GM19397 (cell line): ENCODE measurements around the gene NDST1.

Source experiments
- ATAC-seq: cut with Tn5 transposase; IDR thresholded peaks from one replicate; pipeline ENCODE4 v1.9.1; 2021; ENCODE audit warnings: mild to moderate bottlenecking, moderate library complexity; ENCODE audit not compliant: unreplicated experiment

NDST1 gene

DNA sequence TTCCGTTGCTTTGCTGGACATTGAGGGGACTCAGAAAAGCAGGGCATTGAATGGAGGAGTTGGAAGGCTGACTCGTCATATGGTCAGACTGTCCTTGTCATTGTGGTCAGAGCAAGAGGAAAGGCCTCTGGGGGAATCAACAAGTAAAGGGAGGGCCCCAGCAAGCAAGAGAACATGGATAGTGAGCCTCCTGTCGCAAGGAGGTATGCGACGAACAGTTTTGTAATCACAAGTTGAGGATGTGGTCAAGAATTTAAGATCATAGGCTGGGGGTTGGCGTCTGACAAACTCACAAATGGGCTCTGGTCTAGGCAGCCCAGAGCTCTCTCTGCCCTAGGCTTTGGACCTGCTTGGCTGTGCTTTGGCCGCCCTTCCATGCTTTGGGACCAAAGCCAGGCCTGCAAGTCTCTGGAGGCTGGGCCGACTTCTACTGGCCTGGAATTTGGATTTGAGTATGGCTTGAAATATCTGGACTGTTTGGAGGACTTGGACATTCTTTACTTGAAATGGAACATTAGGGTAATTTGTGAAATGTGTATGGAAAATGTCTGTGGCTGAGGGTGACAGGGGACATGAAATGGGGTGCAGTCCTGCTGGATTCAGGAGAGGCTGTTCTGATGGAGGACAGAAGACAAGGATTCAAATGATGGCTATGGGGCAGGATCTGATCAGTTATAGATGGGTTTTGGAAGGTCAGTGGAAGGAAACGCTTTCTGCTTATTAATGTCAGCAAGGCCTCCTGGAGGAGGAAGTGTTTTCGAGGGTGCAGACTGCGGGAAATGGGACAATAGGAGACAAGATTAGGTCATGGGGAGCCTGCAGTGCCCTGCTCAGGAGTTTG, 19.2 kb upstream of the NDST1 start:
- ATAC-seq = no peak

DNA sequence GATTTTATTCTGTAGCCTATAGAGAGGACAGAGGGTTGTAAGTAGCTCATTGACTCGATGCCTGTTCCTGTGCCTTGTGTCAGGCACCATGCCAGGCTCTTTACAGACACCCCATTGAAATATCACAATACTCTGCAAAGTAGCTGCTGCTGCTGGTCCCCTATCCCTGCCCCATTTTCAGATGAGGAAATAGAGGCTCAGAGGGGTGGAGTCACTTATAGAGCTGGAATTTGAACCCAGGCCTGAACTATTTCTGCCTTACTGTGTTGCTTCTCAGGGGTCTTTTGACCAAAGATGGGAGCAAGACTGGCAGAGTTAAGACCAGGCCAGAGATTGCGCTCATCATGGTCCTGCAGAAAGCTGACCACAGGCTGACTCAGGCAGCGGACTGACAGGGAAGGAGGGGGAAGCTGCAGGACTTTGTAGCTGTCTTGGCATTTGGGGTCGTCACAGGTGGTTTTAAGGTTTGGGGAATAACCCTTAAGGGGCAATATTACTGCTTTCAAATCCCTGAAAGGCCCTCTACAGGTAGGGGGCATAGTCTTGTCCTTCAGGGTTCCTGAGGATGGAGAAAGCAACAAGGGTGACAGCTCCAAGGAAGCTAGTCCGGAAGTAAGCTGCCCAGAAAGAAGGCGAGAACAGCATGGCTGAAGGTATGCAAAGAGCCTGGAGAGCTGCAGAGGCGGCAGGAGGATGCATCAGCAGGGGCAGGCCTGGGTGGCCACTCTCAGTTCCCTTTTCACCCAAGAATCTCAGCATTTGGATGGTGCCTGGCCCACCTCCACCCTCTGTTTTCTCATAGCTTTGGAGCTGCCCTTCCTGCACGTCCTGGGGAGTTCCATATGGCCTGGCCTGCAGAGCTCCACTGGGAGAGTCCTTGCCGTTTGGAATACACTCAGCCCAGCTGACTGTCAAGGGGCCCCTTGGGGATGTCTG, 18.3 kb upstream of the NDST1 start:
- peak; percentile 74 for ATAC-seq

DNA sequence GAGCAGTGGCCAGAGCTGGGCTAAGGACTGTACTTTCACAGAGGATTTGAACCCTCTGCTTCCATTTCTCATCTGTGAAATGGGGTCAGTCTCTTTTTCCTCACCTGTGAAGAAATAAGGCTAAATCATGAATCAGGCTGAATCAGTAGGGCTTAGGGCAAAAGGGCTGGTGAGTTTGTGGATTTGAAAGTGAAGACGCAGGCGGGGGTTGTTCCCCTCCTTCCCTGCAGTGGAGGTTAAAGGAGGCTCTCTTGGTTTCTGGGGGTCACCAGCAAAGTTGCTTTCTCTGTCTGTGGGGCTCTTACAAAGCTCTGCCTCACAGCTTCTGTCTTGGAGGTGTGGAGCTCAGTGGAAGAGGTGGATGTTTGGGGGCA, 17.6 kb upstream of the NDST1 start:
- ATAC-seq = no peak

DNA sequence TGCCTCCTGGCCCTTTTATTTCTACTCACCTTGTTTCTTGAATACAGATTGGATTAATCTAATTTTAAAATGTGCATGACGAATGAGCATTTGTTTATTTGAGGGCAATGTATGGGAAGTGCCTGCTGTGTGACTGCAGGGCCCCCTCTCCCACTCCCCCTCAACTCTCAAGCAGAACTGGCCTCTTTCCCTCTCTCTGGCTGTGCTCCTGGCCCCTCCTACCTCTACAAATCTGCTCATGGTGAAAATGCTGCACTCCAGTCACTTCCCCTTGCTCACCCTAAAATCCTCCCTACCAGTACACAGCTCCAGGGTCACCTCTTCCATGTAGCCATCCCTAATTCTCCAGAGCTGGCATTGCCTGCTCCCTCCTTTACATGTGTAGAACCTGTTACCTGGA, 17.2 kb upstream of the NDST1 start:
- ATAC-seq = no peak

DNA sequence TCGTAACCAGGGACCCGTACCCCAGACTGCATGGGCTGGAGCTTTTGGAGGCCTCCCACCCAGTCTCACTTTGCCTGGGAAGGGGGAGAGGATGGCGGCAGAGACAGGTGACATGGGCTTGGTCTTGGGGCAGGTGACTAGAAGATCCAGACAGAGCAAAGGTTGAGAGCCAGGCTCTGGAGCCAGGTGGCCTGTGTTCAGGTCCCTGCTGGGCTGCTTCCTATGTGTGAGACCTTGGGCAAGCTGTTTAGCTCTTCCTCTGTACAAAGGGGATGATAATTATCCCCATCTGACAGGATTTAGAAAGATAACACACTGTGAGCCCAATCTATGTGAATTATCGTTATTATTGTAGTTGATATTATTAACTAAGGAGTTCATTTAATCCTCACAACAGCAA, 16.1 kb upstream of the NDST1 start:
- no peak for ATAC-seq

DNA sequence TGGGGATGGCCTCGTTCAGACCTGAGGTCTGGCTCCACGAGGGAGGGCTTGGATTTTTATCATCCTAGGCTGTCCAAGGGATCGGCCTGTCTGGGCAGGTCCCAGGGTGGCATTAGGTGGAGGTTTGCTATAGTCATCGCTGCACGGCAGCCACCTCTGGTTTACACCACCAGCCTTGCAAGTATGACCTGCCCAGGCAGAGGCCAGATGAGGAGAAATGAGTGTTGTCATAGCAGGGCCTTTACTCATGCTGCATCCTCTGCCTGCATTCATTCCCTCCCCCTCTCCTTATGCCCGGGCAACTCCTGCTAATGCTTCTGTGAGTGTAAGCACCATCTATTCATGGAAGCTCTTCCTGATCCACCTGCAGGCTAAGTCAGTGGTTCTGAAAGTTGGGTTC, 15.3 kb upstream of the NDST1 start:
- no peak for ATAC-seq

DNA sequence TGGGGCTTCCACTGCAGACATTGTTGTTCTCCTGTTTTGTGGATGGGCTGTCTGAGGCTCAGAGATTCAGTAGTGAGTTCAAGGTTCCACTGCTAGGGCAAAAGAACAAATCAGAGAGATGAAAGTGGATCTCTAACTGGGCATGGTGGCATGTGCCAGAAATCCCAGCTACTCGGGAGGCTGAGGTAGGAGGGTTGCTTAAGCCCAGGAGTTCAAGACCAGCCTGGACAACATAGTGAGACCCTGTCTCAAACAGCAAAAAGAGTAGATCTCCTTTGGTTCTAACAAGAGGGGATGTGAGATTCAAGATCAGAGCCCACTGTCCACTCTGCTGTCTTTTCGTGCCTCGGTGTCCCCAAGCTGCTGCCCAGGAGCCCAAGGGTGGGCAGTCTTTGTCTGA, 11.8 kb upstream of the NDST1 start:
- ATAC-seq = no peak

DNA sequence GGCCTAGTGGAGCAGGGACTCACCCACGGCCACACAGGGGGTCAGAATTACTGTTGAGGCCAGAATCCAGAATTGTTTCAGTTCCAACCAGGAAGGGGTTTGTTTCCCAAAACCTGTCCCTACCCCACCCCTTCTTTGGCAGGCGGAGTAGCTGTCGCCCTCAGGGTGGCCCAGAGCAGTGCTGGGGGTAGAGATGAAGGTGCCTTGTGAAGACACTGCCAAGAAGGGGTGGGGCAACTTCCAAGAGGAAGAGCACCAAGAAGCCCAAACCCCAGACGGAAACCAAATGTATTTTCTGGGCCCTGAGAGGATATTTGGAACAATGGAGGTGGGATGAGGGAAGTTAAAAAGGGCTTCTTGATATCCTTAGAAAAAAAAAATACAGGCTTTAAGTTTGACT, 11.4 kb upstream of the NDST1 start:
- ATAC-seq = no peak

DNA sequence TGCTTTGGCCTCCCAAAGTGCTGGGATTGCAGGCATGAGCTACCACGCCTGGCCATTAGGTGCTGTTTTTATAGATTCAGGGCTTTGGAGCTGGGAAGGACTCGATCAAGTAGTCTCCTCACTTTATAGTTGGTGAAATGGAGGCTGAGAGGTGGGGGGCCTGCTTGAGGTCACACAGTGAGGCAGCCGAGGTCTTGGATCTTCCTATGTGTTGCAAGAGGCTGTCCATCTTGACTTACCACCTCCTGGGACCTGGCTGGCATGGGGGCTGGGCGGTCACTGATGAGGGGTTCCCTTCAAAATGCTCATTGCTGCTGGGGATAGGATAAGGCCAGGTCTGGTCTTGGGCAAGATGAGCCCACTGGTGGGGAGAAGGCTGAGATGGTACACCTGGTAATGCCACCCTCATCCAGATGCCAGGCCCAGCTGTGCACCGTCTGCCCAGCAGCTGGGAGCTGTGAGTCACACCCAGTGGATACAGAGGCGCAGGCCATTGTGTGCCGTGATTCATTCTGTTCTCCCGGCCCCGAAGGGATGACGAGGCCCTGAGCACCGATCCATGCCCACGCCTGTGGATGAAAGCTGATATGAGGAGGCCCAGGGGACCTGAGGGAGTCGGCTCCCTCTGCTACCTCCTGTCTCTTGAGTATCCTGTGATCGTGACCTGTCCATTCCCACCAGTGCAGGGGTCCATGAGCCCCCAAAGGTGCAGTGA, 10.5 kb upstream of the NDST1 start:
- no peak for ATAC-seq

DNA sequence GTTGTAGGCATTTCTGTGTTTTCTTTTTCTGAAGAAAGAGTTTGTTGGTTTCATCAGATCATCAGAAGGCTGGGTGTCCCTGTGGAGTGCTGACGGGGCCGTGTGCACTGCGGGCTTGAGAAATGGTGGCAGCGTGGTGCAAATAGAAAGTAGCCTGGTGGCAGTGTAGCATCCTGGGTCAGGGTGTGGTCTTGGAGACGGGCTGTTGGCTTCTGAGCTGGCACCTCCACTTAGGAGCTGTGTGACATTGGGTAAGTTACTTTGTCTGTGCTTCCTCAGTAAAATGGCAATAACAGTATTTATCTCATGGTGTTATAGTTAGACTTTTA, 10.0 kb upstream of the NDST1 start:
- ATAC-seq = no peak

DNA sequence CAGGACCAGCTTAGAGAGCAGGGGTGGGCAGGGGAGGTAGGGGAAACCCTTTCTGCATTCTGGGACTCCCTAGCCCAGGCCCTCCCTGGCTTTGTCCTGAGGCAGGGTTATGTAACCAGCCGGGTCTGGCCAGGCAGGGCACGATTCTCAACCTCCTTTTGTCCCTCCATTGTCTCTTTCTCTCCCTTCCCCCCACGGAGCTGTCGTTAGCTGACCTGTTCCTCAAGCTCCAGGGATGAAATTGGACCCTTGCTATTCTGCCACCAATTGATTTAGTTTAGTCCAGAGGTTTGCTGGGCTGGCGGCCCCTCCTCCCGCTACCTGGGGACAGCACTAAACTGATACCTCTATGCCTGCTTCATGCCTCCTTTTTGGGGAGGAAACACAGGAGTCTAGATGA, 9.4 kb upstream of the NDST1 start:
- no peak for ATAC-seq

DNA sequence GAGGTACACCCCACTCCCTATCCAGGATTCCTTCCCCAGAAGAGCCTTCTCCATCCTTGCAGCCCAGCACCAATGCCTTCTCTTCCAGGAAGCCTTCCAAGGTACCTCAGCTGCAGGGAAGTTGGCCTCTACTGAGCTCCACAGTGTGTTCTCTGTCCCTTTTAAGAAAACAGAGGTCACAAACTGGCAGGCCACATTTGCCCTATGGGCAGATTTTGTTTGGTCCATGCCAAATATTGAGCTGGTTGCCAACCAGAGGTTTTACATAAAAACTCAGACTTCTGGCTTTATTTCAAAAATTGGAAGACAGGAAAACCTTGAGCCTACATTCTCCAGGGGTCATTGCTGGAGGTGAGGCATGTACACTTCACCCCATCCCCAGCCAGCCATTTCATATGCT, 9.0 kb upstream of the NDST1 start:
- ATAC-seq = no peak

DNA sequence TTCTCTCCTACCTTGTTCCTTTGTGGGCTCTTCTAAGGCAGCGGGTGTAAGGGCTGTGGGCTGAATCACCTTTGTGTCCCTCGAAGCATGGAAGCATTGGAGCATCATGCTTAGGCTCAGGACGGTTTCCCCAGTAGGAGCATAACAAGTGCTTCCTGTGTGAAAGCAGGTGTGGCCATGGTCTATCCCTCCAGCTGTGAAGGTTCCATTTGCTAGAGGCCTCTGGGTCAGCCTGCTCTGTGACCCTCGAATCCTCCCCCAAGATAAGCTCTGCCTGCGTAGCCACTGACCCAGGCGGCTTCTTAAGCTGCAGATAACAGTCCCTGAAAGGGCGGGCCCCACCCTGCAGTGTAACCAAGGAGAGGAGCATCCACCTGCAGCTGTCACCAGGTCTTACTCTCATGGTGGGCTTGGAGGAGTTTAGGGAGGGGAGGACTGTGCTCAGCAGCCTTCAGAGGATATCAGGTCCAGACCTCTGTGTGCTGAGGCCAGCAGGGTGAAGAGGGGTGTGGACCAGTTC, 8.4 kb upstream of the NDST1 start:
- peak; percentile 50 for ATAC-seq

DNA sequence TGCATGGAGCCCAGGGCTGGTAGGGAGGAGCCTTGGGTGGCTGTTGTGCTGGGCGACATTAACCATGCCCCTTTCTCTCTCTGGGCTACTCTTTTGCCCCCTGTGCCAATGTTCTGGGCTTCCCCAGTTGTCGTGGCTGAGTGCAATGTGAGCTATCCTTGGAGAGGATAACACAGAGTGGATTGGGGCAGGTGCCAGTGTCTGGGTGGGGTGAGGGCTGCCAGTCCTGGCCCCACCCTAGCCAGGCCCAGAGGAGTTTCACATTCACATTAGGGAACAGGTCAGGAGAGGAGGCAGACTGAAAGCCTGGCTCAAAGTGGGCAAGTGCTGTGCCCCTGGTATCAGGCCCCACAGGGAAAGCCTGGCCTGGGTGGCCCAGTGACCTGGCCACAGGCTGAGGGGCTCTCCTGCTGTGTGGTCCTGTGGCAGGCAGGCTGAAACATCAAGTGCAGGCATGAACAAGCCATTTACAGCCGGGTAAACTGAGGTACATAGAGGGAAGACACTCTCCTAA, 7.5 kb upstream of the NDST1 start:
- ATAC-seq = no peak

DNA sequence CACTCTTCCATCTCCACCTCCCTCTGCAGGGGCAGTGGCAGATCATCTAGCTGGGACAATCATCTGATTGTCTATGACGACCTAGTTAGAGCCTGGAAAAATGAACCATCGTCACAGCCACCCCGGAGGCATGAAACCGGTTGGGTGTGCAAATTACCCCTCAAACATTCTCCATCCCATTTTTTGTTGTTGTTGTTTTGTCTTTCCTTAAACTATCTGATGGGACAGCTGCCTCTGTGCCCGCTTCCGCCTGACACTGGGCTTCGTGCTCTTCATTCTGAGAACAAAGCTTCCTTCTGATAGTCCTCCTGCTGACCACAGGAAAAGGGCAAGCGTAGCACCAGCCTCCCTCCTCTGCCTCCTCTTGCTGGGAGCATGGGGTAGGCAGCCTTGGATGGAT, 7.0 kb upstream of the NDST1 start:
- no peak for ATAC-seq

DNA sequence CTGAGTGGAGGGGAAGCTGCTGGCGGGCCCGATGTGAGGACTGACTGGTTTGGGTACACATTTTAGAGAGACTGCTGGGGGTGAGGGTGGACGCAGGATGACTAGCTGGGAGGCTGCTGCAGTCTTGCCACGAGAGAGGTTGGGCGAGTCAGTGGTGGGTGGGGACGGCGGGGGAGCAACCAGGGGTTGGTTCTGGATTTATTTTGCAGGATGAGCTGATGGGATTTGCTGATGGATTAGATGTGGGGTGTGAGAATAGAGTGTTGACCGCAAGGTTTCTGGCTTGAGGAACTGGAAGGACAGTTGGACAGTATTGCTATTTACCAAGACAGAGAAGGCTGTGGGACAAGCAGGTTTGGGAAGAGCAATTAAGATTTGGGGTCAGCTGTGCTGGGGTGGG, 5.8 kb upstream of the NDST1 start:
- no peak for ATAC-seq

DNA sequence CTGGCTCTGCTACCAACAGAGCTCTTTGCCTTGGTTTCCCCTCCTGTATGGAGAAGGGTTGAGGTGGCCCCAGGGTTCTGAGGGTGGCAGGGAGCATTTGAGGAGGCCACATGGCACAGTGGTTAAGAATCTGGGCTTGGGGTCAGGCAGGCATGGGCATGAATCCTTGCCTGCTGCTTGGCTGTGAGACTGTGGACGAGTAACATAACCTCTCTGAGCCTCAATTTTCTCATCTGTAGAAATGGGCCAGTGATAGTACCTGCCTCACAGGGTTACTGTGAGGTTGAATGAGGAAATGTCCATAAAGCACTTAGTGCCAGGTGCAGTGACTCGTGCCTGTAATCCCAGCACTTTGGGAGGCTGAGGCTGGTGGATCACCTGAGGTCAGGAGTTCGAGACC, 5.1 kb upstream of the NDST1 start:
- ATAC-seq = no peak

DNA sequence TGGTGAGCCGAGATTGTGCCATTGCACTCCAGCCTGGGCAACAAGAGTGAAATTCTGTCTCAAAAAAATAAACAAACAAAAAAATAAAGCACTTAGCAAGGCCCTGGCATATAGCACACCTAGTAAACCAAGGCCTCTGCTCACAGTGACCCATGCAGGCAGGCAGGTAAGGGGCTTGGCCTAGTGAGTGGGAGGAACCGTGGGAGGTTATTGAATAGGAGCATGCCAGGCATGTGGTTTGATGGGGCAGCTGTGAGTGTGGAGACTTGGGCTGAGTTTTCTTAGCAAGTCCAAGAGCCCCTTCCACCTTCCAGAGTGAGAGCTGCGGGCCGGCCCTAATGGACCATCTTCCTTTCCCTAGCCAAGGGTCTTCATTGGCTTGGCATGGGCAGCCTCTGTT, 4.5 kb upstream of the NDST1 start:
- ATAC-seq = no peak

DNA sequence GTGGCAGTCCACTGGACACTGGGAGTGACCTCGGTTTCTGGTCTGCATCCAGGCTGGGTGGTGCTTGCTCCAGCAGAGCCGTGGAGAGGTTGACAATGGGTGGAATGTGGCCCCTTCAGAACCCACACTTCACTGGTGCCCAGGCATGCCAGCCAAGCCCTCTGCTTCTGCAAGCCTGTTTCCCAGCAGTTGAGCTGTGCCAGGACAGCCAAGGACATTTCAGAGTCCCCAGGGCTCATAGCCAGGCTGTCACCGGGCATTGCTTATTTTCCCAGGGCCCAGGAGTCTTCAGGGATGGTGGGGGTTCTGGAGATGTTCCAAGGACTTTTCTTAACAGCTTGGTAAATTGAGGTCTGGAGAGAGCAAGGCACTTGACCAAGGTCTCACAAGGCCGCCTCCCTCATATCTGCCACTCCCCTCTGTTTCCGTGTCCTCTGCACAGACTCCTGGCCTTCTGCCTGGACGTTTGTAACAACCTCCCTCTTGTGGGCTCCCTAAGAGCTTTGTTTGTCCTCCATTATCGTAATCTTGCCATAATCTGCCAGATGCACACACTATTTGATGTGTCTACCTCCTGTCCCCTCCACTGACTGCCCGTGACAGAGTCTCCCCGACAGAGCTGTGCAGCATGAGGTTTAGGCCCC, 3.8 kb upstream of the NDST1 start:
- ATAC-seq = no peak

DNA sequence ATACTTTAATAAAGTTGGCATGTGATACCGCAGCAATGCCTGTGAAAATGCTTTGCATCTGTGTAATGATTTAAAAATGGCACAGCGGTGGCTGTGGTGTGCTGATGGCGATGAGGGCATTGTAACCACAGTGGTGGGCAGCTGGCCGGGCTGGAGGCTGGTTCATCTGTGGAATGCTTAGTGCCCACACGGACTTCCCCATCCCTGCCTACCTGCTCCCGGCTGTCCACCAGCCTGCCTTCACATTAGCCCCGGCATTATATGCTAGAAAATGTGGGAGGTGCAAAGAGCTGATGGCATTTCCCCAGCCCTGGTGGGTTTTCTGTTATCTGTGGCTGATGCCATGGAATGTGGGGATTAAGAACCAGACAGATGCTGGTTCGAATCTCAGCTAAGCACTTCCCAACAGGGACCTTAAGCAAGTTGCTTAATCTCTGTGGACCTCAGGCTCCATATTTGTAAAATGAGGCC, 2.9 kb upstream of the NDST1 start:
- no peak for ATAC-seq

DNA sequence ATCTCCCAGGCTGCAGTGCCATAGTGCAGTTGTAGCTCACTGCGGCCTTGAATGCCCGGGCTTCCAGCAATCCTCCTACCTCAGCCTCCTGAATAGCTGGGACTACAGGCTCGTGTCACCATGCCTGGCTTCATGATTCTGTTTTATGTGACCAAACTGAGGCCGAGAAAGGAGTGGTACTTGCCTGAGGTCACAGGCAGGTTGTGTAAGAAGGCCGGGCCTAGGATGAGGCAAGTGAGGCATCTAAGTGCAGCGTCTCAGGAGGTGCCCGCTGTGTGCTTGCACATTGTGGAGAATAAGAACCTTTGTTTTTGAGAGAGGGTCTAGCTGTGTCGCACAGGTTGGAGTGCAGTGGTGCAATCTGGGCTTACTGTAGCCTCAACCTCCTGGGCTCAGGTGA, 2.1 kb upstream of the NDST1 start:
- no peak for ATAC-seq
